Diencephalon (tissue), 1 donor: Measurements from ENCODE around the gene PDE6H. TPM values are rescaled to one million over a fixed set of nuclear protein-coding genes. Genes with fewer than 3 reads are reported as not detected.

ENCODE experiments used
- total RNA-seq: library from RNA; depleted of rRNA; stranded (reverse); fragments of >200 nt; gene quantifications from one replicate; pipeline ENCODE4 v1.2.3, GENCODE V29; 2014

Gene PDE6H
- not detected for total RNA-seq

DNA sequence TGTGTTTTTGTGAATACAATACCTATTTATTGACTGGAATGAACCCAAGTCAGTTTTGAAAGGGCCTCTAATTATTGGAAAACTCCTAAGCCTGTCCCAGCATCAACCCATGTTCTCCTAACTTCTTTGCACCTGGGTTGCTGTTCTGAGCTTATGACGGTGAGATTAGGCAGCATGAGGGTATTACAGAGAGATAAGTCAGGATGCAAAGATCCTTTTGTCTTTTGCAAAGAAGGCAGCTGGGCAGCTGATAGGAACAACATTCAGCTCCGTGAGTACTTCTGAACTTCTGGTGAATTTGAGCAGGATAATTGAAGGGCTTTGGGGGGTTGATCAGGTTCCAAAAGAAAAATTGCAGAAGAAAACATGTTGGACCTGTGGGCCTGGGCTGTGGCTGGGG, at the start of gene PDE6H:
PDE6H (plus strand) TSS at position 227 of the 400 bp plus-strand sequence. CDS start 4,971 bp downstream, outside the sequence.

DNA sequence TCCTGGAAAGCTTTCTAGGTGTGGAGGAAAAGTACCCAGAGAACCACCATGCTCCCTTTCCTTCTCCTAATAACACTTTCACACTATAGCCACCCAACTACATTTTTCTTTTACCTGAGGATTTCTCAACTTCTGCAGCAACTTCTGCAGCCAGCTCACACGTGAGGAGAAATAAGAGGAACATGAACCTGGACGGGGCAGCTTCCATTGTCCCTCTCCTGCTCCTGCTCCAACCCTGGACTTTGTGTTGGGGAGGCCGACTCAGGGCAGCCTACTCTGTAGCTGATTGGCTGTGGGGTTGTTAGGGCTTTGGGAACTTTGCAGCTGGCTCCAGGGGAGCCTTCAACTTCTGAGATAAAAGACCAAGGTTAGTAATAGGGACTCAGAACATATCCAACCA, 34.5 kb upstream of the PDE6H start, which contains the start of gene ERP27:
ERP27 (minus strand) TSS at position 237 of the 400 bp plus-strand sequence; CDS start at position 208, 29 bp downstream.

DNA sequence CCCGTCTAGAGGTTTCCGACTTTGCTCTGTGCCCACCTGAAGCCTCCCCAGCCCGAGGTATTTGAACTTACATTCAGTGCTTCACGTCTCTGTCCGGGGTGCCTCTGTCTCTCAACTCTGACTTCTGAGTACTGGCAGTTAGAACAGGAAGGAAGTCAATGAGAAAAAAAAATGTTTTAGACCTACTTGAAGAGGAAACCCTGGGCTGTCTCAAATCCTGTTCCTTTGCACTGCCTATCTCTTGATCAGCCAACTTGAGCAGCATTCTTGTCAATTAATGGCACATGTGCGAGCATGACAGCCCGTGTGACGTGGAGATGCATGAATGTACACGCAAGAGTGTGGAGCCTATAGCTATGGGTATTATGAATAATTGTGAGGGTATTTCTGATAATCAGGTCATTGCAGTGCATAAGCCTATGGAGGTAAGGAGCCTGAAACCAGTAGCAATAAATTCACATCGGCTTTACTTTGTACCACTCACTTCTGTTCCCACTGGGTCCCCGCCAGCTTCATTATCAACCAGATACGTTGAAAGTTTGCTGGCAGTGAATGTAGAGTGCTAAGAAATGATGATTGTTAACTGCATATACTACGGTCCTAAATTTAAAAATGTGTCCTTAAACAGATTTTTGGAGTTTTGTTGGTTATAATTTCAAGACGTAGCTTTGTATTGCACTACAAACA, 11.2 kb upstream of the PDE6H start, which contains the start of gene ARHGDIB:
ARHGDIB (minus strand) TSS at position 136 of the 687 bp plus-strand sequence. CDS start 10,889 bp downstream, outside the sequence.

Other genes with a start within 250 kb of the PDE6H start
- gene WBP11, start 169.6 kb upstream of the PDE6H start, total RNA-seq = 28.4 TPM
- 3.7 TPM for gene C12orf60, start 169.4 kb upstream of the PDE6H start, total RNA-seq
- gene SMCO3, start 158.9 kb upstream of the PDE6H start, total RNA-seq = not detected
- gene ART4, start 129.5 kb upstream of the PDE6H start, total RNA-seq = 0.46 TPM
- gene MGP, start 87.2 kb upstream of the PDE6H start, total RNA-seq = 3.0 TPM
- 0.46 TPM for gene ERP27, start 34.5 kb upstream of the PDE6H start, total RNA-seq
- gene ARHGDIB, start 11.4 kb upstream of the PDE6H start, total RNA-seq = 19.4 TPM
- 9.0 TPM for gene RERG, start 248.4 kb downstream of the PDE6H start, total RNA-seq